ENCODE data around the gene CIBAR2. TPM values are rescaled to one million over a fixed set of nuclear protein-coding genes. Genes with fewer than 3 reads are reported as not detected.

CIBAR2 gene
- total RNA-seq, 1 donor from 2014 or later, result not detected

DNA sequence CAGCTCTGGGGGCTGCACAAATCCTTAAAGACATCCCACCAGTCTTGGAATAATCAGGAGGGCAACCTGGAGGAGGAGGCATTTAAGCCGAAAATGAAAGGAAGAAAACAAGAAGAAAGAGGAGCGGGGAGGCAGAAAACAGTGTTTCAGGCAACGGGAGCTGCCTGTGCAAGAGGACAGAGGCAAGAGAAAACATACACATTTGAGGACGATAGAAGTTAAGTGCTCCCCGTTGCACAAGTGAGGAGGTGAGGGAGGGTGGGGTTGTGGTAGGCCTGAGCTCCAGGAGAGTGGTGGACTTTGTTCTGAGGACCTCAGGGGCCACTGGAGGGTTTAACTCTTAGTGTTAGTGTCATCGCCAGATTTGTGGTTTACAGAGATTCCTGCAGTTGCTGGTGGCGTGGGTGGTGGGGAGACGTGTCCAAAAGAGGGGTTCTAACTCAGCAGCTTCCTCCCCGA lies 27.6 kb upstream of the CIBAR2 start:
- no peak for DNase-seq (ENCODE audit: low spot score)
- H3K27me3 Mint-ChIP-seq (ENCODE audit: low read depth), result peaks cover 31% of the 10 kb centered on the region
- H3K27ac Mint-ChIP-seq, result no peak overlapping the region
- no peak overlapping the region for H3K4me3 Mint-ChIP-seq (ENCODE audit: low read depth)
- no peaks in the 10 kb centered on the region for H3K36me3 Mint-ChIP-seq (ENCODE audit: low read depth)
- H3K4me1 Mint-ChIP-seq (ENCODE audit: low read depth), result no peaks in the 10 kb centered on the region
- H3K9me3 Mint-ChIP-seq, result no peaks in the 10 kb centered on the region
- intact Hi-C loops (cut with micrococcal nuclease), result no loop called here

DNA sequence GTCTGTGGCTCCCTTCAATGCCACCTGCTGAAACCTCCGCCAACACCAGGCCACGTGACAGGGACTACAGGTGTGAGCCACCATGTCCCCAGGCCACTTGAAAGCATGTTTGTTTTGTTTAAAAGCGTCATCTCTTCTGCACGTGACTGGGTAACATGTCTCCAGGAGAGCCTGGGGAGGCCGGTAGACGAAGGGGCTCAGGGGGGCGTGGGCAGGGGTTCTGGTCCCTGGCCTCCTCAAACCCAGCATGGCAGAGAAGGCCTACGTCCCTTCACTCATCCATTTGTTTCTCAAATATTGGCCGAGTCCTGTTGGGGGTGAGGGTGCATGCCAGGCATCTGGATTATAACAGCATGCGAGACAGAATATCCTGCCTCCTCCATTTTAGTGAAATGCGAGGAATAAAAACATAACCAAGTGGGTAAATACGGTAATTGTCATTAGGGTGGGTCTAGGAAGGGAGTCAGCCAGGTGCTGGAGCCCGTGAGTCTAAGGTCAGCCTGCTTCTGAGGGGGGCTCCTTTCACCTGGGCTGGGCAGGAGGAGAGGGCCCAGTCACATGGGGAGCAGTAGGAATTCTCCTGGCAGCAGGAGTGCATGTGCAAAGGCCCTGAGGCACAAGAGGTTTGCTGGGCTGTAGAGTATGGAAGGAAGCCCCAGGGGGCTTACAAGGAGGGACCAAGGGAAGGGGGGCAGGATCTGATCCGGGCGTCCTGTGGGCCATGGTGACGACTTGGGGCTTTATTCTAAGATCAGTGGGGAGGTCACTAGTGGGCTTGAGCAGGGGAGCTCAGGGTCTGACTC lies 26.8 kb upstream of the CIBAR2 start:
- intact Hi-C loops (cut with micrococcal nuclease), result no loop called here
- H3K27ac Mint-ChIP-seq, result no peak overlapping the region
- H3K9me3 Mint-ChIP-seq, result no peaks in the 10 kb centered on the region
- H3K4me1 Mint-ChIP-seq (ENCODE audit: low read depth), result no peaks in the 10 kb centered on the region
- H3K4me3 Mint-ChIP-seq (ENCODE audit: low read depth), result no peak overlapping the region
- no peaks in the 10 kb centered on the region for H3K36me3 Mint-ChIP-seq (ENCODE audit: low read depth)
- H3K27me3 Mint-ChIP-seq (ENCODE audit: low read depth), result peaks cover 31% of the 10 kb centered on the region
- DNase-seq (ENCODE audit: low spot score), result no peak

DNA sequence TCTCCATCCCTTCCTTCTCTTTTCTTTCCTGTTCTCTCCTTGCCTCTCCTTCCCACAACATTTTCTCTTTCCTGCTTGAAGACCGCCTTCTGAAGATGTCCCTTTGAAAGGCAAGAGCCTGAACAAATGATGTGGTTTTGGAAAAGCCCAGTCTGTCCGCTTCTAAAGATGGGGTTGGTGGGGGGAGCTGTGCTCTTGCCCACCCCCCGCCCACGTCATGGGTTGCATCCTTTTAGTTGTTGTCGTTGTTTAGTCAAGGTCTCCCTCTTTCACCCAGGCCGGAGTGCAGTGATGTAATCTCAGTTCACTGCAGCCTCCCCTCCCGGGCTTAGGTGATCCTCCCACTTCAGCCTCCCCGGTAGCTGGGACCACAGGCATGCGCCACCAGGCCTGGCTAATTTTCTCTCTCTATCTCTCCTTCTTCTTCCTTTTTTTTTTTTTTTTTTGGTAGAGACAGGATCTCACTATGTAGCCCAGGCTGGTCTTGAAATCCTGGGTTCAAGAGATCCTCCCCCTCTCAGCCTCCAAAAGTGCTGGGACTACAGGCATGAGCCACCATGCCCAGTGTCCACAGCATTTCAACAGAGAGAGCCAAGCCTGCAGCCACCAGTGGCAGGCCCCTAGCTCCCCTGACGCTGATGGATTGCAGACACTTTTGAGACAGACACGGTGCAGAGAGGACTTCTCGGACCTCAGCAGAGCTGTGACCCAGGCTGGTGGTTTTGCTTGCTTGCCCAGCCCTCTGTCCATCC lies 26.0 kb upstream of the CIBAR2 start:
- Mint-ChIP-seq H3K9me3 (no peaks in the 10 kb centered on the region), H3K27me3 (ENCODE audit: low read depth) (peaks cover 31% of the 10 kb centered on the region), H3K27ac (no peak overlapping the region), H3K4me3 (ENCODE audit: low read depth) (no peak overlapping the region), H3K4me1 (ENCODE audit: low read depth) (no peaks in the 10 kb centered on the region), H3K36me3 (ENCODE audit: low read depth) (no peaks in the 10 kb centered on the region)
- DNase-seq (ENCODE audit: low spot score), result no peak
- intact Hi-C loops (cut with micrococcal nuclease), result no loop called here

DNA sequence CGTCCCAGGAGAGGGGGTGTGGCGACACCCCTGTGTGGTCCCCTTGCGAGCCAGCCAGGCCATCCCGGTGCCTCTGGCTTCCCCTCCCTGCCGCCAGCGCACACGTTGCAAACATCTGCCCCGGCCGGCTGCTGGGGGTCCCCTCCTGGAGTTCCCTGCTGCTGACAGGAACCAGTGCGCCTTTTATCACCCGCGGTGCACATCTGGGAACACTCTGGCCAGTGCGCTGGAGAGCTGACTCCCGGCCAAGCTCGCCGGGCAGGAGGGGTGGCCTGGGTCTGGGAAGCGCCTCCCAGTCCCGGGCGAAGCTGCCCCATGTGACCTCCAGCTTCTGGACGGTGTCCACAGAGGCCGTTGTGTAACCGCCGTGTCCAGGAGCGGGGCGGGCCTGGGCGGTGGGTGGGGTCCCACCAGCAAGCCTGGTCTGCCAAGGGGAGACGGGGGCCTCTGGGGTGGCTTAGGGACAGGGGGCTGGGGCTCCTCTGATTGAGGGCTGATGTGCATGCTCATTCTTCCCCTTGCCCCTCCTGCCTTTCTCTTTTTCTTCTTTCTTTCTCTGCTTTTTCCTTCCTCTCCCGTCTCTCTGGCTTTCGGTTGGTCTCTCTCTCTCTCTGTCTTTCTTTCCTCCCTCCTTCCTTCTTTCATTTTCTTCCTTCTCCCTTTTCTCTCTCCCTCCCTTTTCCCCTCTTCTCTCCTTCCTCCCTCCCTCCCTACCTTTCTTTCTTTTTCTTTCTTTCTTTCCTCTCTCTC lies 25.2 kb upstream of the CIBAR2 start:
- Mint-ChIP-seq H3K36me3 (ENCODE audit: low read depth) (no peaks in the 10 kb centered on the region), H3K4me1 (ENCODE audit: low read depth) (no peaks in the 10 kb centered on the region), H3K27ac (no peak overlapping the region), H3K9me3 (no peaks in the 10 kb centered on the region), H3K27me3 (ENCODE audit: low read depth) (peaks cover 32% of the 10 kb centered on the region), H3K4me3 (ENCODE audit: low read depth) (no peak overlapping the region)
- no peak for DNase-seq (ENCODE audit: low spot score)
- intact Hi-C loops (cut with micrococcal nuclease), result no loop called here

DNA sequence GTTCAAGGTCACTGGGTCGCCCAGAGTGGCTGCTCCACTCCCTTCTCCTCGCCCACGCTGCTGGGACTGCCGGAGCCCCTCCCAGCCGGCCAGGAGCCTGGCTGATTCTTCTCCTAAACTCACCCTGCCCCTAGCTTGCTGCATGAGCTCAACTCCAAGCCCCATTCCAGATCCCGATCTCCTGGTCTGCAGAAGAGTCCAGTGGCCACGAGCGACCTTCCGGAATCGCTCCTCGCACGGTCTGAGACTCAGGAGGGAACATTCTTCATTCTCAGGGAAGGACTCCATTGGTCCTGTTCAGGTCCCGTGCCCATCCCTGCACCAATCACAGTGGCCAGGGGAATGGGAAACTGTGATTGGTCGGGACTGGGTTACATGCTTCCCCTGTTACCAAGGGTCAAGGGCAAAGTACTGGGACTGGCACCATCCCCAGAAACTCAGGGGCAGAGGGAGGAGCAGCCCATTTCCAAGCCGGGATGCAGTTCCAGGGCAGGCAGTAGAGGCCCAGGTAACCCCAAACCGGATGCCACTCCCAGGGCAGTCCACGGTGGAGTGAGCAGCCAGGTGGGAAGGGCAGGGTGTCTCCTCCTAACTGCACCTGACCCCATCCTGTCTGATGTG lies 24.5 kb upstream of the CIBAR2 start:
- Mint-ChIP-seq H3K4me1 (ENCODE audit: low read depth) (no peaks in the 10 kb centered on the region), H3K9me3 (no peaks in the 10 kb centered on the region), H3K4me3 (ENCODE audit: low read depth) (no peak overlapping the region), H3K36me3 (ENCODE audit: low read depth) (no peaks in the 10 kb centered on the region), H3K27ac (no peak overlapping the region), H3K27me3 (ENCODE audit: low read depth) (peaks cover 32% of the 10 kb centered on the region)
- no peak for DNase-seq (ENCODE audit: low spot score)
- intact Hi-C loops (cut with micrococcal nuclease), result no loop called here

DNA sequence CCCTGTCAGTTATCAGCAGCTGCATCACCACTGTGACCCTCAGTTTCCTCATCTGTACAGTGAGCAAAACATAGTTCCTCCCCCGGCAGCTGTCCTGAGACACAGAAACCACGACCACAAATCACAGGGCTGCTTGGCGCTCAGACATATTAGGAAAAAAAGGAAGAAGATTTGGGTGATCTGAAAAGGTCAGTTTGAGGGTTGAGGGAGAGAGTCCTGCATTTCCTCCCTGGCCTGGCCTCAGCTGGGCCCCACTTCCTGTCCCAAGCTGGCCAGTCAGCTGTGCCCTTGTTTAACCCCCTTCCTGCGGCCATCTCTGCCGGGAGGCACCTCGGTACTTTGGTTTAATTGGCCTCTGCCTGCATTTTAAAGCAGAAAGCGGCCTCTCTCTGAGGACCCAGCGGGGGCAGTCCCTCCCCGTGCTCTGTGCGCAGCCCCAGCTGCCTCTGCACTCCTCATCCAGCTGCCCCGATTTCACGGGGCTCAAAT lies 24.0 kb upstream of the CIBAR2 start:
- peaks cover 32% of the 10 kb centered on the region for H3K27me3 Mint-ChIP-seq (ENCODE audit: low read depth)
- no peaks in the 10 kb centered on the region for H3K9me3 Mint-ChIP-seq
- no peaks in the 10 kb centered on the region for H3K4me1 Mint-ChIP-seq (ENCODE audit: low read depth)
- intact Hi-C loops (cut with micrococcal nuclease), result no loop called here
- no peak for DNase-seq (ENCODE audit: low spot score)
- no peak overlapping the region for H3K27ac Mint-ChIP-seq
- H3K4me3 Mint-ChIP-seq (ENCODE audit: low read depth), result no peak overlapping the region
- H3K36me3 Mint-ChIP-seq (ENCODE audit: low read depth), result no peaks in the 10 kb centered on the region

DNA sequence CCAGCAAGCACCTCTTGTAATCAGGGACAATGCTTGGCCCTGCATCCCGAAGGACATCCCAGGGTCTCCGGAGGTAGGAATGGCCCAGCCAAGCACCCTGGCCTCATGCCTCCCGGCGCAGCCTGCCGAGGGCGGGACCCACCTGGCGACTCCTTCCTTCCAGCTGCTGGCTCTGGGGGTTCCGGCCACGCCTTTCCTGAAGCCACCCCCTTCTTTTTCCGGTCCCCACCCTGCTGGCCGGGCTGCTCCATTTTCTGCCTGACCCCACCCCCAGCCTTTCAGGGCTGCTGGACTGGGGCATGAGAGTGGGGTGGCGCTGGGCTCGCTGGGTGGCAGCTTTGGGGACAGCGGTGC lies 22.5 kb upstream of the CIBAR2 start:
- no peak overlapping the region for H3K4me3 Mint-ChIP-seq (ENCODE audit: low read depth)
- no peaks in the 10 kb centered on the region for H3K4me1 Mint-ChIP-seq (ENCODE audit: low read depth)
- no peaks in the 10 kb centered on the region for H3K36me3 Mint-ChIP-seq (ENCODE audit: low read depth)
- intact Hi-C loops (cut with micrococcal nuclease), result no loop called here
- H3K27me3 Mint-ChIP-seq (ENCODE audit: low read depth), result peaks cover 32% of the 10 kb centered on the region
- H3K27ac Mint-ChIP-seq, result no peak overlapping the region
- no peaks in the 10 kb centered on the region for H3K9me3 Mint-ChIP-seq
- no peak for DNase-seq (ENCODE audit: low spot score)

DNA sequence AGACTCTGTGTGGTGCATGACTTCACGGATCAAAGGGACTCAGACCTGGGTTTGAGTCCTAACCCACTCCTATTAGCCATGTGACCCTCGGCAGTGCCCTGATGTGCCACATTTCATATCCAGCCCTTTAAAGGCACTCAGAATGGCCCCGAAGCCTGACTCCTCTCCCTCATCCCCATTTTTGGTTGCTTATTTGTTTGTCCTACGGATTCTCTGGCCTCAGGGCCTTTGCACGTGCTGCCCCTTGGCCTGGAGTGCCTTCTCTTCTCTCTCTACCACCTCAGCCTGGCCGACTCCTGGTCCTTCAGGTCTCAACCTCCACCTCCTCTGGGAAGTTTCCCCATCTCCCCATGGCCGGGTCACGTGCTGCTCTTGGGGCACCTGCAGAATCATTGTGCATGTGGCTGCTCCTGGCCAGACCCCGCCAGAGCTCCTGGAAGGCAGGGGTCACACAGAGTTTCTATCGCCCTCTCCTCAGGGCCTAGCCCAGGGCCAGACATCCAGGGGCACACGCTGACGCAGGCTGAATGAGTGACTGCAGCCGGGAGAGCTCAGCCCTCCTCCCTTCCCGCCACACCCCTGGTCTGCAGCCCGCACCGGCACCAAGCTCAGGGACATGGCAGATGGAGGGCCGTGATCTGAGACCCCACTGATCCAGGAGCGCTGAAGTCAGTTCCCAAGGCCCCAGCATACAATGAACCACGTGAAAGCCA lies 22.0 kb upstream of the CIBAR2 start:
- peaks cover 30% of the 10 kb centered on the region for H3K27me3 Mint-ChIP-seq (ENCODE audit: low read depth)
- intact Hi-C loops (cut with micrococcal nuclease), result no loop called here
- H3K4me1 Mint-ChIP-seq (ENCODE audit: low read depth), result no peaks in the 10 kb centered on the region
- no peak overlapping the region for H3K4me3 Mint-ChIP-seq (ENCODE audit: low read depth)
- no peaks in the 10 kb centered on the region for H3K36me3 Mint-ChIP-seq (ENCODE audit: low read depth)
- DNase-seq (ENCODE audit: low spot score), result no peak
- H3K27ac Mint-ChIP-seq, result no peak overlapping the region
- H3K9me3 Mint-ChIP-seq, result no peaks in the 10 kb centered on the region

DNA sequence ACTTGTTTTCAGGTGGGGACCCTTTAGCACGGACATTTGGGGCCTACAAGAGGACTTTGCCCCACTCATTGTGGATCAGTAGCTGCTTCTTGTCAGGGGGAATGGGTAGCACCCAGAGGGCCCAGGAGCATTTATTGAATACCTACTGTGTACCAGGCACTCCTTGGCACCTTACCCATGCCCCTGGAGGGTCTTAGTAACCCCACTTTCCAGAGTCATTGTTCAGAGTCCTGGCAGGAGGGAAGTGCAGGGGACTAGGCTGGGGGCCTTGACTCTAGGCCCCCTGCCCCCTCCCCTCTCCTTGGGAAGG lies 21.0 kb upstream of the CIBAR2 start:
- H3K4me3 Mint-ChIP-seq (ENCODE audit: low read depth), result no peak overlapping the region
- no peaks in the 10 kb centered on the region for H3K9me3 Mint-ChIP-seq
- intact Hi-C loops (cut with micrococcal nuclease), result no loop called here
- no peaks in the 10 kb centered on the region for H3K36me3 Mint-ChIP-seq (ENCODE audit: low read depth)
- peaks cover 22% of the 10 kb centered on the region for H3K27me3 Mint-ChIP-seq (ENCODE audit: low read depth)
- H3K27ac Mint-ChIP-seq, result no peak overlapping the region
- no peak for DNase-seq (ENCODE audit: low spot score)
- H3K4me1 Mint-ChIP-seq (ENCODE audit: low read depth), result no peaks in the 10 kb centered on the region

DNA sequence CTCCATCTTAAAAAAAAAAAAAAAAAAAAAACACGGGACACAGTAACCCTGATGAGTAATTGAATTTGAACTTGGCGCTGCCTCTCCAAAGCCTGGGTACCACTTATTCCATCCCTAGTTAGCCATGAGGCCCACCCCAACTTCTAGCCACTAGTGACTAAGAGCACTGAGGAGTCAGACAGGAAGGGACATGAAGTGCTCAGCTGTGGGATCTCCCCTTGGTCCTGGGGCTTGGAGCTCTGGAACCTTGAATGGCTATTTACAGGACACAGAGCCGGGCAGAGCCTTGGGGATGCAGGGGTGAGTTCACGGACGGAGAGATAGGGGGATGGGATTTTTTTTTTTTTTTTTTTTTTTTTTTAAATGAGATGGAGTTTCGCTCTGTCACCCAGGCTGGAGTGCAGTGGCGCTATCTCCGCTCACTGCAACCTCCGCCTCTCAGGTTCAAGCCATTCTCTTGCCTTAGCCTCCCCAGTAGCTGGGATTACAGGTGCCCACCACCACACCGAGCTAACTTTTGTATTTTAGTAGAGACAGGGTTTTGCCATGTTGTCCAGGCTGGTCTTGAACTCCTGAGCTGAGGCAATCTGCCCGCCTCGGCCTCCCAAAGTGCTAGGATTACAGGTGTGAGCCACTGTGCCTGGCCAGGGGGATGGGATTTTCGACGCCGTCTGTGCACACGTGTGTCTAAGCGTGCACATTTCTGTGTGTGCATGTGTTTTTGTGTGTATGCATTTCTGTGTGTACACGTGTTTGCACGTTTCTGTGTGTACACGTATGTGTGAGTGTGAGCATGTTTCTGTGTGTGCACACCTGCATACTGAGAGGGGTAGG lies 20.4 kb upstream of the CIBAR2 start:
- intact Hi-C loops (cut with micrococcal nuclease), result no loop called here
- H3K9me3 Mint-ChIP-seq, result no peaks in the 10 kb centered on the region
- no peak for DNase-seq (ENCODE audit: low spot score)
- no peaks in the 10 kb centered on the region for H3K36me3 Mint-ChIP-seq (ENCODE audit: low read depth)
- H3K27me3 Mint-ChIP-seq (ENCODE audit: low read depth), result peaks cover 16% of the 10 kb centered on the region
- no peak overlapping the region for H3K4me3 Mint-ChIP-seq (ENCODE audit: low read depth)
- no peak overlapping the region for H3K27ac Mint-ChIP-seq
- no peaks in the 10 kb centered on the region for H3K4me1 Mint-ChIP-seq (ENCODE audit: low read depth)

DNA sequence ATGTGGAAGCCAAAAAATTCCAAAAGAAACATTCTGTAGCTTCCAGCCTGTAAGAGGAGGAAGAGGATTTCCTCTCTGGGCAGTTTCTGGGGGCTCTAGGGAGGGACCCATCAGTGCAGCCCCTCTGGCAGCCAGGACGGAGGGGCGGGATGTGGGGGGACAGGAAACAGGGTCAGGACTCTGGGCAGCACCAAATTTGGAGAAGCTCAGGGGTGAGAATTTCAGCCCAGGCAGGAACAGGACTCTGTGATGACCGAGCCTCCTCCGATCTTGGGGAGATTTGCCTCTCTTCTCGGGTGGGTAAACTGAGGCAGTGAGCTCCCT lies 18.4 kb upstream of the CIBAR2 start:
- intact Hi-C loops (cut with micrococcal nuclease), result no loop called here
- Mint-ChIP-seq H3K9me3 (no peaks in the 10 kb centered on the region), H3K4me1 (ENCODE audit: low read depth) (peaks cover 11% of the 10 kb centered on the region), H3K36me3 (ENCODE audit: low read depth) (no peaks in the 10 kb centered on the region), H3K27ac (no peak overlapping the region), H3K27me3 (ENCODE audit: low read depth) (peaks cover 4% of the 10 kb centered on the region), H3K4me3 (ENCODE audit: low read depth) (no peak overlapping the region)
- DNase-seq (ENCODE audit: low spot score), result no peak

Measured in activated T-helper 2 cell treated with anti-CD3 and anti-CD28 coated beads, Interferon-gamma antibody, Interleukin-2, Interleukin-4, amounts not matched to agents 10 μg/mL and 5 μg/mL and 100 μg/mL, durations not matched to agents 14 hours and 24 hours and 36 hours (primary cell).